Measurements from ENCODE around the gene PDZRN3. TPM values are rescaled to one million over a fixed set of nuclear protein-coding genes. Genes with fewer than 3 reads are reported as not detected.
A peak's percentile ranks its signal among the peaks of the same experiment; 100 is the strongest.

Gene PDZRN3
- total RNA-seq, 1 experiment from 2014 or later, result 5.9 TPM

- H3K23ac ChIP-seq (ENCODE audit: insufficient read length, low read depth, low read length), result no peak overlapping the region
- no peak overlapping the region for H2BK5ac ChIP-seq (ENCODE audit: insufficient read length, low read length)
- no peak overlapping the region for H3K14ac ChIP-seq (ENCODE audit: insufficient read depth, low read length)
- TF ChIP-seq, protein P1, sequence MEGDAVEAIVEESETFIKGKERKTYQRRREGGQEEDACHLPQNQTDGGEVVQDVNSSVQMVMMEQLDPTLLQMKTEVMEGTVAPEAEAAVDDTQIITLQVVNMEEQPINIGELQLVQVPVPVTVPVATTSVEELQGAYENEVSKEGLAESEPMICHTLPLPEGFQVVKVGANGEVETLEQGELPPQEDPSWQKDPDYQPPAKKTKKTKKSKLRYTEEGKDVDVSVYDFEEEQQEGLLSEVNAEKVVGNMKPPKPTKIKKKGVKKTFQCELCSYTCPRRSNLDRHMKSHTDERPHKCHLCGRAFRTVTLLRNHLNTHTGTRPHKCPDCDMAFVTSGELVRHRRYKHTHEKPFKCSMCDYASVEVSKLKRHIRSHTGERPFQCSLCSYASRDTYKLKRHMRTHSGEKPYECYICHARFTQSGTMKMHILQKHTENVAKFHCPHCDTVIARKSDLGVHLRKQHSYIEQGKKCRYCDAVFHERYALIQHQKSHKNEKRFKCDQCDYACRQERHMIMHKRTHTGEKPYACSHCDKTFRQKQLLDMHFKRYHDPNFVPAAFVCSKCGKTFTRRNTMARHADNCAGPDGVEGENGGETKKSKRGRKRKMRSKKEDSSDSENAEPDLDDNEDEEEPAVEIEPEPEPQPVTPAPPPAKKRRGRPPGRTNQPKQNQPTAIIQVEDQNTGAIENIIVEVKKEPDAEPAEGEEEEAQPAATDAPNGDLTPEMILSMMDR (conservative IDR thresholded peaks at IDR 0.05), result no peak
- Mint-ChIP-seq H3K27me3 (ENCODE audit: low read depth) (peaks cover 50% of the 10 kb centered on the region), H3K27ac (no peak overlapping the region), H3K36me3 (ENCODE audit: insufficient read depth in 1 of 3, low read depth in 3 of 3) (no peaks in the 10 kb centered on the region; a peak in 1 of 7 replicates), H3K4me1 (peaks cover 34 to 40% of the 10 kb centered on the region in 2 experiments), H3K9me3 (no peaks in the 10 kb centered on the region), H3K4me3 (no peak overlapping the region)
- H4K8ac ChIP-seq (replicated peaks; ENCODE audit: insufficient read length, low read depth, low read length), result no peak overlapping the region
- no peak overlapping the region for H3K27ac ChIP-seq (ENCODE audit: insufficient read length, low read depth, low read length)
- no peak overlapping the region for H4K91ac ChIP-seq (ENCODE audit: insufficient read length, low read depth, low read length)
- H3K4me1 ChIP-seq (ENCODE audit: insufficient read depth, low read length), result peaks cover 10% of the 10 kb centered on the region
- H2BK15ac ChIP-seq (ENCODE audit: low read depth, low read length), result no peak overlapping the region
- no peak overlapping the region for H2BK12ac ChIP-seq (ENCODE audit: insufficient read length, low read depth, low read length)
- H3K79me1 ChIP-seq (ENCODE audit: insufficient read depth, low read depth, low read length, poor library complexity, severe bottlenecking), result peaks cover 3% of the 10 kb centered on the region
- H2BK20ac ChIP-seq (ENCODE audit: low read depth, low read length, poor library complexity, severe bottlenecking), result no peak overlapping the region
- no peaks in the 10 kb centered on the region for H3K23me2 ChIP-seq (ENCODE audit: insufficient read length, low read depth, low read length, poor library complexity, severe bottlenecking)
- H3K9me3 ChIP-seq (ENCODE audit: control insufficient read depth, low read depth, low read length), result no peaks in the 10 kb centered on the region
- H2AFZ ChIP-seq (ENCODE audit: low read length), result no peak overlapping the region
- no peak overlapping the region for H3K4me2 ChIP-seq (ENCODE audit: insufficient read depth, insufficient read length, low read length)
- WGBS (ENCODE audit: extremely low coverage, insufficient read length, low lambda C conversion rate), result no CpG with 5 or more reads among the region's 3 CpGs
- no peak overlapping the region for H3K9ac ChIP-seq (ENCODE audit: extremely low read depth, insufficient read length, low read length)
- no peak overlapping the region for H2AK5ac ChIP-seq (ENCODE audit: insufficient read length, low read length)
- peaks cover 10% of the 10 kb centered on the region; the same call in 1 of the 2 replicates for H3K27me3 ChIP-seq (ENCODE audit: insufficient read depth, low read length)
- no peak overlapping the region for H3K18ac ChIP-seq (ENCODE audit: insufficient read length, low read depth, low read length)
- no peaks in the 10 kb centered on the region for H4K20me1 ChIP-seq (ENCODE audit: control insufficient read depth, insufficient read depth, insufficient read length)
- no peaks in the 10 kb centered on the region for H3K79me2 ChIP-seq (ENCODE audit: insufficient read depth, low read length)
- H3K56ac ChIP-seq (ENCODE audit: insufficient read length, low read depth, low read length), result no peak overlapping the region
- H3K4ac ChIP-seq (ENCODE audit: low read depth, low read length), result no peak overlapping the region
- peak; percentile 55 for DNase-seq
- no peak overlapping the region for H3T11ph ChIP-seq (ENCODE audit: low read length)
- no peak overlapping the region for H2BK120ac ChIP-seq (ENCODE audit: low read depth, low read length, poor library complexity, severe bottlenecking)
- H4K5ac ChIP-seq (ENCODE audit: insufficient read length, low read depth, low read length), result no peak overlapping the region
Measured at GRCh38 chr3:73556520-73557372, 68.0 kb downstream of the PDZRN3 start.

Data from H9 (cell line).